Lung (tissue), 12 donors: ENCODE results near the gene CITED4. TPM values are rescaled to one million over a fixed set of nuclear protein-coding genes. Genes with fewer than 3 reads are reported as not detected.

Experiments used
- ATAC-seq: fragments of 200-7000 bp; cut with Tn5 transposase; one replicate; pipeline ENCODE4 v1.9.1; 2020; ENCODE audit warnings: moderate number of reproducible peaks; ENCODE audit not compliant: insufficient read depth, low FRiP score
- DNase-seq, 3 donors: peaks; one replicate each; pipeline ENCODE4 v3.0.0-alpha.2; 2013 to 2017
- H3K27ac ChIP-seq, 2 donors: one replicate each; pipeline ENCODE4 v1.5.1; 2013; ENCODE audit warnings: mild to moderate bottlenecking in 2 of 2, moderate library complexity in 2 of 2, control low read depth in 1 of 2, inconsistent platforms in 1 of 2, low read depth in 1 of 2, low read length in 1 of 2
- H3K27me3 ChIP-seq, 3 donors: one replicate each; pipeline ENCODE4 v1.5.1; 2013; ENCODE audit warnings: low read length in 2 of 3; ENCODE audit not compliant: control insufficient read depth in 3 of 3, insufficient read depth in 3 of 3
- H3K36me3 ChIP-seq, 4 donors: one replicate each; pipeline ENCODE4 v1.5.1; 2013; ENCODE audit warnings: low read length in 4 of 4, mild to moderate bottlenecking in 1 of 4, moderate library complexity in 1 of 4; ENCODE audit not compliant: control insufficient read depth in 4 of 4, insufficient read depth in 4 of 4
- H3K4me1 ChIP-seq, 5 donors: one replicate each; pipeline ENCODE4 v1.5.1; 2013; ENCODE audit warnings: low read length in 5 of 5, mild to moderate bottlenecking in 2 of 5, moderate library complexity in 1 of 5; ENCODE audit not compliant: control insufficient read depth in 5 of 5, insufficient read depth in 5 of 5
- H3K4me3 ChIP-seq: one replicate; pipeline ENCODE4 v1.5.1; 2013; ENCODE audit warnings: mild to moderate bottlenecking, control low read depth, moderate library complexity
- H3K9ac ChIP-seq, 2 donors: one replicate each; pipeline ENCODE4 v1.5.1; 2013; ENCODE audit warnings: low read length in 2 of 2, control low read depth in 1 of 2; ENCODE audit not compliant: insufficient read depth in 1 of 2
- H3K9me3 ChIP-seq, 4 donors: one replicate each; pipeline ENCODE4 v1.5.1; 2013; ENCODE audit warnings: low read length in 3 of 4, mild to moderate bottlenecking in 1 of 4, moderate library complexity in 1 of 4; ENCODE audit not compliant: control insufficient read depth in 4 of 4, insufficient read depth in 3 of 4
- CTCF ChIP-seq: IDR thresholded peaks from 2 replicates; pipeline ENCODE4 v1.5.1; 2012; ENCODE audit warnings: mild to moderate bottlenecking; ENCODE audit errors: control extremely low read depth, extremely low read depth
- WGBS, 2 donors: extraction: QIAGEN DNeasy Blood & Tissue Kit; methylation state at CpG; one replicate each; pipeline ENCODE4 v1.1.7; 2013; 5-methylcytosine and 5-hydroxymethylcytosine counted together
- polyA plus RNA-seq, 2 donors: library from polyadenylated mRNA; stranded (reverse); fragments of 200-250 nt; gene quantifications; one replicate each; pipeline ENCODE4 v1.2.1, GENCODE V29; 2013
- total RNA-seq, 2 donors: library from RNA; depleted of rRNA in 1 of 2; stranded (reverse); fragments of >200 nt in 1 of 2; gene quantifications; one replicate each; pipeline ENCODE4 v1.2.1, GENCODE V29; 2014 to 2021
- donor health status: control.
- donor health status: control.
- donor health status: Bipolar disorder and iron deficiency.
- donor health status: healthy.
- donor health status: DM: yes; HTN: yes; CAD: no.

Gene CITED4
- total and polyA plus RNA-seq, 4 donors = 4.7 to 15.1 (median 7.6) TPM

- TF ChIP-seq CTCF = no peak
- Histone ChIP-seq H3K4me1 (peaks cover 0 to 12% (median 0%) of the 10 kb centered on the region in 5 donors), H3K27me3 (no peaks in the 10 kb centered on the region), H3K36me3 (no peaks in the 10 kb centered on the region), H3K9ac (no peak overlapping the region), H3K9me3 (peaks cover 0 to 4% (median 0%) of the 10 kb centered on the region in 4 donors), H3K27ac (no peak overlapping the region), H3K4me3 (no peak overlapping the region)
- no peak for DNase-seq
- 72 to 96% methylated on average over 4 of the region's 4 CpGs for WGBS, 2 donors
- no peak for ATAC-seq
Observed at GRCh38 chr1:40842207-40842606, 20.0 kb downstream of the CITED4 start.

- H3K36me3 ChIP-seq = no peaks in the 10 kb centered on the region
- DNase-seq = no peak
- no peak overlapping the region for H3K9ac ChIP-seq
- 80 to 82% methylated on average over 7 of the region's 7 CpGs for WGBS, 2 donors
- no peak overlapping the region for H3K27ac ChIP-seq
- peaks cover 0 to 4% (median 0%) of the 10 kb centered on the region in 4 donors for H3K9me3 ChIP-seq
- no peaks in the 10 kb centered on the region for H3K27me3 ChIP-seq
- ATAC-seq = no peak
- TF ChIP-seq CTCF = no peak
- peaks cover 0 to 12% (median 0%) of the 10 kb centered on the region in 5 donors for H3K4me1 ChIP-seq
- no peak overlapping the region for H3K4me3 ChIP-seq
Observed at GRCh38 chr1:40841602-40842001, 20.6 kb downstream of the CITED4 start.

- Histone ChIP-seq H3K9me3 (peaks cover 0 to 4% (median 0%) of the 10 kb centered on the region in 4 donors), H3K4me3 (no peak overlapping the region), H3K27ac (no peak overlapping the region), H3K27me3 (no peaks in the 10 kb centered on the region), H3K4me1 (peaks cover 0 to 12% (median 0%) of the 10 kb centered on the region in 5 donors), H3K9ac (no peak overlapping the region), H3K36me3 (no peaks in the 10 kb centered on the region)
- ATAC-seq (no peak), DNase-seq (no peak)
- 32 to 52% methylated on average over 6 of the region's 6 CpGs for WGBS, 2 donors
- TF ChIP-seq CTCF = no peak
Observed at GRCh38 chr1:40840526-40841323, 21.4 kb downstream of the CITED4 start.
